IMR-90 (cell line): ENCODE measurements around the gene DEDD2. TPM values are rescaled to one million over a fixed set of nuclear protein-coding genes. Genes with fewer than 3 reads are reported as not detected.

Experiments used
- ATAC-seq: fragments of 200-7000 bp; cut with Tn5 transposase; 2 replicates; pipeline ENCODE4 v1.9.1; 2020; ENCODE audit warnings: low read depth, mild to moderate bottlenecking, moderate library complexity
- BruUV-seq: library from RNA; stranded (reverse); fragments of 400-500 nt; replicated peaks from 2 replicates; lab custom pipeline; 2021; lab: Mats Ljungman, UMichigan
- CTCF ChIA-PET: fragments of 300-600 bp; formaldehyde crosslinking; extraction: SDS; loops from one replicate; lab custom pipeline; 2021; ENCODE audit warnings: antibody characterized with exemption; lab: Yijun Ruan, JAX
- POLR2A ChIA-PET: fragments of 300-600 bp; sonication (Branson Sonifier 250); formaldehyde crosslinking; loops from one replicate; lab custom pipeline; 2022; ENCODE audit warnings: antibody characterized with exemption; ENCODE audit not compliant: unreplicated experiment; lab: Charles Lee
- DNase-seq: peaks from one replicate; pipeline ENCODE4 v3.0.0; 2013
- H2AFZ ChIP-seq: replicated peaks from 2 replicates; pipeline ENCODE3; 2013; ENCODE audit warnings: low read length, mild to moderate bottlenecking; ENCODE audit not compliant: poor library complexity
- H2AK5ac ChIP-seq: 2 replicates; pipeline ENCODE4 v1.6.1; 2013; ENCODE audit warnings: low read depth, low read length, inconsistent platforms
- H2AK9ac ChIP-seq: replicated peaks from 2 replicates; pipeline ENCODE3; 2013; ENCODE audit warnings: mild to moderate bottlenecking, low read depth, low read length, moderate library complexity; ENCODE audit not compliant: poor library complexity
- H2BK120ac ChIP-seq: 2 replicates; pipeline ENCODE4 v1.6.1; 2013; ENCODE audit warnings: low read depth, low read length, inconsistent platforms
- H2BK15ac ChIP-seq: 3 replicates; pipeline ENCODE4 v1.6.1; 2013; ENCODE audit warnings: low read depth, low read length, inconsistent platforms
- H2BK20ac ChIP-seq: 2 replicates; pipeline ENCODE4 v1.6.1; 2013; ENCODE audit warnings: low read depth, mild to moderate bottlenecking, inconsistent platforms, low read length, moderate library complexity
- H2BK5ac ChIP-seq: 2 replicates; pipeline ENCODE4 v1.6.1; 2013; ENCODE audit warnings: mild to moderate bottlenecking, low read depth, low read length, inconsistent platforms; ENCODE audit not compliant: poor library complexity, severe bottlenecking
- H3K14ac ChIP-seq: replicated peaks from 2 replicates; pipeline ENCODE4 v1.6.1; 2013; ENCODE audit warnings: low read depth, low read length, inconsistent platforms
- H3K18ac ChIP-seq: 2 replicates; pipeline ENCODE4 v1.6.1; 2013; ENCODE audit warnings: low read depth, low read length, control low read depth
- H3K23ac ChIP-seq: 2 replicates; pipeline ENCODE4 v1.6.1; 2013; ENCODE audit warnings: low read depth, low read length, inconsistent platforms
- H3K27ac ChIP-seq: 2 replicates; pipeline ENCODE4 v1.5.1; 2013; ENCODE audit warnings: mild to moderate bottlenecking, control low read depth, low read length; ENCODE audit not compliant: insufficient read depth
- H3K27me3 ChIP-seq: 2 replicates; pipeline ENCODE4 v1.6.1; 2013; ENCODE audit warnings: low read length; ENCODE audit not compliant: control insufficient read depth, insufficient read depth
- H3K36me3 ChIP-seq: 2 replicates; pipeline ENCODE4 v1.6.1; 2013; ENCODE audit warnings: low read length, mixed read lengths; ENCODE audit not compliant: control insufficient read depth, insufficient read depth
- H3K4ac ChIP-seq: 2 replicates; pipeline ENCODE4 v1.6.1; 2013; ENCODE audit warnings: low read depth, low read length, inconsistent platforms
- H3K4me1 ChIP-seq: 2 replicates; pipeline ENCODE4 v1.6.1; 2013; ENCODE audit warnings: low read length, mixed read lengths; ENCODE audit not compliant: control insufficient read depth, insufficient read depth
- H3K4me2 ChIP-seq: 2 replicates; pipeline ENCODE4 v1.6.1; 2013; ENCODE audit warnings: low read depth, mild to moderate bottlenecking, control low read depth, low read length, moderate library complexity
- H3K4me3 ChIP-seq: 2 replicates; pipeline ENCODE4 v1.5.1; 2013; ENCODE audit warnings: low read depth, mild to moderate bottlenecking, control low read depth, low read length, moderate library complexity; ENCODE audit not compliant: insufficient read depth
- H3K56ac ChIP-seq: 2 replicates; pipeline ENCODE4 v1.6.1; 2013; ENCODE audit warnings: low read length, inconsistent platforms; ENCODE audit not compliant: insufficient read depth; ENCODE audit errors: extremely low read depth
- H3K79me1 ChIP-seq, 2 experiments: 2 replicates each; pipeline ENCODE4 v1.6.1; 2013; ENCODE audit warnings: low read length in 2 of 2, inconsistent platforms in 1 of 2, low read depth in 1 of 2
- H3K9ac ChIP-seq: 2 replicates; pipeline ENCODE4 v1.6.1; 2013; ENCODE audit warnings: low read depth, low read length, control low read depth
- H3K9me1 ChIP-seq: 2 replicates; pipeline ENCODE4 v1.6.1; 2013; ENCODE audit warnings: low read length, inconsistent platforms; ENCODE audit not compliant: insufficient read depth
- H3K9me3 ChIP-seq: 2 replicates; pipeline ENCODE4 v1.6.1; 2013; ENCODE audit warnings: low read length; ENCODE audit not compliant: control insufficient read depth, insufficient read depth
- H4K20me1 ChIP-seq: 2 replicates; pipeline ENCODE4 v1.6.1; 2013; ENCODE audit warnings: low read length, inconsistent platforms; ENCODE audit not compliant: insufficient read depth
- H4K5ac ChIP-seq: 2 replicates; pipeline ENCODE4 v1.6.1; 2013; ENCODE audit warnings: mild to moderate bottlenecking, low read depth, low read length, control low read depth
- H4K8ac ChIP-seq, 2 experiments: 2 replicates each; pipeline ENCODE4 v1.6.1; 2013; ENCODE audit warnings: low read depth in 2 of 2, low read length in 2 of 2, control low read depth in 1 of 2, inconsistent platforms in 1 of 2
- H4K91ac ChIP-seq: 2 replicates; pipeline ENCODE4 v1.6.1; 2013; ENCODE audit warnings: low read depth, low read length, inconsistent platforms; ENCODE audit not compliant: insufficient read depth
- BHLHE40 ChIP-seq: fragments of 150-350 bp; IDR thresholded peaks from 2 replicates; pipeline ENCODE4 v1.6.1; 2016; ENCODE audit warnings: mild to moderate bottlenecking, low read depth, low read length
- CEBPB ChIP-seq: IDR thresholded peaks from 2 replicates; pipeline ENCODE4 v1.6.1; 2012; ENCODE audit warnings: low read depth, low read length, improper control_type of control experiment
- CHD1 ChIP-seq: IDR thresholded peaks from 2 replicates; pipeline ENCODE4 v1.6.1; 2012; ENCODE audit warnings: low read depth, low read length, improper control_type of control experiment
- ELK1 ChIP-seq: fragments of 150-350 bp; IDR thresholded peaks from 2 replicates; pipeline ENCODE4 v1.6.1; 2016; ENCODE audit warnings: low read depth, mild to moderate bottlenecking, low read length, moderate library complexity, borderline replicate concordance
- FOS ChIP-seq: fragments of 150-350 bp; IDR thresholded peaks from 2 replicates; pipeline ENCODE4 v1.6.1; 2016; ENCODE audit warnings: low read depth, low read length
- MAFK ChIP-seq: IDR thresholded peaks from 2 replicates; pipeline ENCODE4 v1.6.1; 2012; ENCODE audit warnings: low read depth, low read length, improper control_type of control experiment
- MAZ ChIP-seq: IDR thresholded peaks from 2 replicates; pipeline ENCODE4 v1.6.1; 2012; ENCODE audit warnings: low read depth, mild to moderate bottlenecking, low read length, improper control_type of control experiment, moderate library complexity, borderline replicate concordance
- MXI1 ChIP-seq: IDR thresholded peaks from 2 replicates; pipeline ENCODE4 v1.6.1; 2012; ENCODE audit warnings: low read depth, mild to moderate bottlenecking, low read length, moderate library complexity, borderline replicate concordance
- NFE2L2 ChIP-seq: fragments of 150-350 bp; IDR thresholded peaks from 2 replicates; pipeline ENCODE4 v1.6.1; 2016; ENCODE audit warnings: low read depth, mild to moderate bottlenecking, low read length
- POLR2A ChIP-seq: IDR thresholded peaks from 2 replicates; pipeline ENCODE4 v1.6.1; 2012; ENCODE audit warnings: mild to moderate bottlenecking, low read depth, low read length
- RAD21 ChIP-seq: IDR thresholded peaks from 2 replicates; pipeline ENCODE4 v1.6.1; 2012; ENCODE audit warnings: low read length, improper control_type of control experiment
- RCOR1 ChIP-seq: IDR thresholded peaks from 2 replicates; pipeline ENCODE4 v1.6.1; 2012; ENCODE audit warnings: mild to moderate bottlenecking, low read length, improper control_type of control experiment; ENCODE audit not compliant: insufficient replicate concordance
- RFX5 ChIP-seq: IDR thresholded peaks from 2 replicates; pipeline ENCODE4 v1.8.0; 2012; ENCODE audit warnings: low read depth, mild to moderate bottlenecking, low read length, moderate library complexity
- SMC3 ChIP-seq: fragments of 150-350 bp; IDR thresholded peaks from 2 replicates; pipeline ENCODE4 v1.6.1; 2016; ENCODE audit warnings: low read depth, mild to moderate bottlenecking, antibody characterized with exemption, low read length, moderate library complexity
- WGBS, 2 experiments: methylation state at CpG; one replicate each; pipeline versions ENCODE4 v1.1.5 to v1.1.7; 2013; ENCODE audit warnings: missing lambda C conversion rate in 2 of 2; ENCODE audit not compliant: insufficient read length in 1 of 2; ENCODE audit errors: extremely low coverage in 2 of 2; 5-methylcytosine and 5-hydroxymethylcytosine counted together
- dilution Hi-C: fragments of 300-500 bp; cut with HindIII; formaldehyde crosslinking; loops from one replicate; pipeline ENCODE4 v1.14.3; 2018; ENCODE audit warnings: low sequenced_read_pairs; ENCODE audit not compliant: unreplicated experiment
- in situ Hi-C: fragments of 300-500 bp; cut with MboI; formaldehyde crosslinking; loops from 3 replicates; pipeline ENCODE4 v1.14.3; 2019; ENCODE audit warnings: low sequenced_read_pairs, inconsistent platforms, mixed read lengths
- intact Hi-C: fragments of 100-400 bp; cut with micrococcal nuclease; formaldehyde crosslinking; loops from 2 replicates; pipeline ENCODE4 v1.10.0; 2022
- polyA plus RNA-seq, 3 experiments: library from polyadenylated mRNA; depleted of rRNA; stranded (reverse); fragments of >200 nt; gene quantifications; 2 replicates each; pipeline ENCODE4 v1.2.3, GENCODE V29; 2012; ENCODE audit warnings: low replicate concordance in 1 of 3
- total RNA-seq: library from RNA; depleted of rRNA; stranded (reverse); fragments of >200 nt; gene quantifications from 2 replicates; pipeline ENCODE4 v1.2.3, GENCODE V29; 2012
- TF ChIP-seq, protein P1 (sequence below): conservative IDR thresholded peaks from 2 replicates; pipeline ENCODE4 v1.5.1; 2012; ENCODE audit warnings: mild to moderate bottlenecking, low read depth, low read length, improper control_type of control experiment

Gene DEDD2
- total and polyA plus RNA-seq, 2 of the 4 experiments (the other 2 are of a cell fraction), result 8.2 to 21.0 TPM

- Histone ChIP-seq H2AFZ (no peak overlapping the region), H2AK5ac (no peak overlapping the region), H3K4me3 (no peak overlapping the region), H3K36me3 (peaks cover 55% of the 10 kb centered on the region), H3K56ac (no peak overlapping the region), H2BK120ac (no peak overlapping the region), H2BK20ac (no peak overlapping the region), H4K91ac (no peak overlapping the region), H3K9me1 (peaks cover 26% of the 10 kb centered on the region), H3K27ac (no peak overlapping the region), H3K4me2 (no peak overlapping the region), H3K9me3 (no peaks in the 10 kb centered on the region), H3K18ac (no peak overlapping the region), H3K27me3 (no peaks in the 10 kb centered on the region), H3K4ac (no peak overlapping the region), H3K79me1 (peaks cover 12 to 65% of the 10 kb centered on the region in 2 experiments), H4K5ac (no peak overlapping the region), H3K23ac (no peak overlapping the region), H3K9ac (no peak overlapping the region), H4K8ac (no peak overlapping the region), H2BK5ac (no peak overlapping the region), H2AK9ac (no peak overlapping the region), H2BK15ac (no peak overlapping the region), H4K20me1 (peaks cover 9% of the 10 kb centered on the region; the same call in 1 of the 2 replicates), H3K4me1 (0 out of 2 replicates have a peak, but pooled peaks cover 2% of the 10 kb centered on the region), H3K14ac (no peak overlapping the region)
- no TSS peak for BruUV-seq
- intact Hi-C loops (no loop called here), in situ Hi-C loops (no loop called here), dilution Hi-C loops (no loop called here)
- ChIA-PET CTCF (no interaction called here), POLR2A (no interaction called here)
- TF ChIP-seq NFE2L2 (no peak), RAD21 (no peak), FOS (no peak), SMC3 (no peak), POLR2A (no peak), CEBPB (no peak), ELK1 (no peak), CHD1 (no peak), BHLHE40 (no peak), RCOR1 (no peak), MXI1 (no peak), MAZ (no peak), RFX5 (no peak), MAFK (no peak)
- TF ChIP-seq, protein P1, sequence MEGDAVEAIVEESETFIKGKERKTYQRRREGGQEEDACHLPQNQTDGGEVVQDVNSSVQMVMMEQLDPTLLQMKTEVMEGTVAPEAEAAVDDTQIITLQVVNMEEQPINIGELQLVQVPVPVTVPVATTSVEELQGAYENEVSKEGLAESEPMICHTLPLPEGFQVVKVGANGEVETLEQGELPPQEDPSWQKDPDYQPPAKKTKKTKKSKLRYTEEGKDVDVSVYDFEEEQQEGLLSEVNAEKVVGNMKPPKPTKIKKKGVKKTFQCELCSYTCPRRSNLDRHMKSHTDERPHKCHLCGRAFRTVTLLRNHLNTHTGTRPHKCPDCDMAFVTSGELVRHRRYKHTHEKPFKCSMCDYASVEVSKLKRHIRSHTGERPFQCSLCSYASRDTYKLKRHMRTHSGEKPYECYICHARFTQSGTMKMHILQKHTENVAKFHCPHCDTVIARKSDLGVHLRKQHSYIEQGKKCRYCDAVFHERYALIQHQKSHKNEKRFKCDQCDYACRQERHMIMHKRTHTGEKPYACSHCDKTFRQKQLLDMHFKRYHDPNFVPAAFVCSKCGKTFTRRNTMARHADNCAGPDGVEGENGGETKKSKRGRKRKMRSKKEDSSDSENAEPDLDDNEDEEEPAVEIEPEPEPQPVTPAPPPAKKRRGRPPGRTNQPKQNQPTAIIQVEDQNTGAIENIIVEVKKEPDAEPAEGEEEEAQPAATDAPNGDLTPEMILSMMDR, result no peak
- no peak for ATAC-seq
- DNase-seq, result no peak
- 91% methylated on average over 21 of the region's 32 CpGs; no CpG with 5 or more reads in 1 of the 2 experiments for WGBS, 2 experiments
These were observed 17.9 kb downstream of the DEDD2 start for GRCh38 chr19:42199440-42200115.
